Trophoblast cell (in vitro differentiated cells and primary cell): ENCODE measurements around the gene RAB1B.
A peak's percentile ranks its signal among the peaks of the same experiment; 100 is the strongest.

Experiments used
- DNase-seq, 2 donors: peaks; one replicate each; pipeline ENCODE4 v3.0.0-alpha.2; 2016
- H2AFZ ChIP-seq: 2 replicates; pipeline ENCODE4 v1.6.1; 2013; ENCODE audit warnings: low read length, moderate library complexity, mild to moderate bottlenecking; ENCODE audit not compliant: insufficient read depth, poor library complexity
- H2AK5ac ChIP-seq: 2 replicates; pipeline ENCODE4 v1.6.1; 2013; ENCODE audit warnings: mild to moderate bottlenecking, low read length
- H2BK120ac ChIP-seq: 2 replicates; pipeline ENCODE4 v1.6.1; 2013; ENCODE audit warnings: low read length, mild to moderate bottlenecking, moderate library complexity; ENCODE audit not compliant: insufficient read depth, poor library complexity
- H2BK12ac ChIP-seq: 2 replicates; pipeline ENCODE4 v1.6.1; 2013; ENCODE audit warnings: mild to moderate bottlenecking, low read length, moderate library complexity
- H2BK5ac ChIP-seq: 2 replicates; pipeline ENCODE4 v1.6.1; 2013; ENCODE audit warnings: low read length, low read depth, moderate library complexity, mild to moderate bottlenecking; ENCODE audit not compliant: poor library complexity
- H3K14ac ChIP-seq: 2 replicates; pipeline ENCODE4 v1.6.1; 2013; ENCODE audit warnings: mild to moderate bottlenecking, low read length
- H3K18ac ChIP-seq: 2 replicates; pipeline ENCODE4 v1.6.1; 2013; ENCODE audit warnings: mild to moderate bottlenecking, low read length
- H3K23ac ChIP-seq: 2 replicates; pipeline ENCODE4 v1.6.1; 2013; ENCODE audit warnings: low read length
- H3K27ac ChIP-seq: 2 replicates; pipeline ENCODE4 v1.5.1; 2013; ENCODE audit warnings: low read depth, mild to moderate bottlenecking, inconsistent platforms, low read length, moderate library complexity
- H3K27me3 ChIP-seq: 2 replicates; pipeline ENCODE4 v1.6.1; 2013; ENCODE audit warnings: inconsistent platforms, mild to moderate bottlenecking, low read length, moderate library complexity; ENCODE audit not compliant: insufficient read depth
- H3K36me3 ChIP-seq, 2 experiments: 1 replicate in 1 of 2; 2 replicates in 1 of 2; pipeline ENCODE4 v1.6.1; 2013; ENCODE audit warnings: low read length in 2 of 2, mild to moderate bottlenecking in 2 of 2, moderate library complexity in 1 of 2; ENCODE audit not compliant: insufficient read depth in 2 of 2, control insufficient read depth in 1 of 2
- H3K4ac ChIP-seq: 2 replicates; pipeline ENCODE4 v1.6.1; 2013; ENCODE audit warnings: low read depth, mild to moderate bottlenecking, low read length, moderate library complexity
- H3K4me1 ChIP-seq, 2 experiments: 1 replicate in 1 of 2; 2 replicates in 1 of 2; pipeline ENCODE4 v1.6.1; 2013; ENCODE audit warnings: low read length in 2 of 2, mild to moderate bottlenecking in 2 of 2, moderate library complexity in 1 of 2; ENCODE audit not compliant: insufficient read depth in 2 of 2, control insufficient read depth in 1 of 2
- H3K4me2 ChIP-seq: 2 replicates; pipeline ENCODE4 v1.6.1; 2013; ENCODE audit warnings: inconsistent platforms, mild to moderate bottlenecking, low read length, moderate library complexity
- H3K4me3 ChIP-seq: 2 replicates; pipeline ENCODE4 v1.5.1; 2013; ENCODE audit warnings: mild to moderate bottlenecking, low read depth, low read length, inconsistent platforms
- H3K79me1 ChIP-seq: one replicate; pipeline ENCODE4 v1.6.1; 2013; ENCODE audit warnings: low read length
- H3K79me2 ChIP-seq: 2 replicates; pipeline ENCODE4 v1.6.1; 2013; ENCODE audit warnings: low read length, mild to moderate bottlenecking; ENCODE audit not compliant: control insufficient read depth, insufficient read depth, poor library complexity
- H3K9ac ChIP-seq: 2 replicates; pipeline ENCODE4 v1.6.1; 2013; ENCODE audit warnings: mild to moderate bottlenecking, low read length
- H3K9me3 ChIP-seq: 2 replicates; pipeline ENCODE4 v1.6.1; 2013; ENCODE audit warnings: low read depth, mild to moderate bottlenecking, control low read depth, inconsistent platforms, low read length; ENCODE audit not compliant: insufficient read depth
- H4K12ac ChIP-seq: 2 replicates; pipeline ENCODE4 v1.6.1; 2013; ENCODE audit warnings: low read depth, mild to moderate bottlenecking, low read length, moderate library complexity
- H4K8ac ChIP-seq: 2 replicates; pipeline ENCODE4 v1.6.1; 2013; ENCODE audit warnings: low read depth, mild to moderate bottlenecking, low read length, moderate library complexity
- H4K91ac ChIP-seq: one replicate; pipeline ENCODE4 v1.6.1; 2013; ENCODE audit warnings: low read depth, mild to moderate bottlenecking, low read length, moderate library complexity
- WGBS: extraction: QIAGEN DNeasy Blood & Tissue Kit; methylation state at CpG from one replicate; pipeline ENCODE4 v1.1.7; 2013; ENCODE audit warnings: missing lambda C conversion rate; ENCODE audit not compliant: insufficient read length, insufficient coverage; ENCODE audit errors: extremely low coverage; 5-methylcytosine and 5-hydroxymethylcytosine counted together

The RAB1B gene

GRCh38 chr11:66311470-66311964 is 43.1 kb downstream of the RAB1B start:
- Histone ChIP-seq H3K18ac (no peak overlapping the region), H4K91ac (no peak overlapping the region), H4K8ac (no peak overlapping the region), H3K4me2 (peak overlapping the region; percentile 76), H2BK120ac (peak overlapping the region; percentile 26), H3K4me3 (no peak overlapping the region), H3K23ac (no peak overlapping the region), H3K9me3 (peaks cover 5% of the 10 kb centered on the region), H3K27ac (peak overlapping the region; percentile 54), H3K14ac (no peak overlapping the region), H2BK5ac (no peak overlapping the region), H3K27me3 (no peaks in the 10 kb centered on the region), H2AK5ac (no peak overlapping the region), H3K4me1 (peaks cover 23 to 28% of the 10 kb centered on the region in 2 experiments), H3K9ac (no peak overlapping the region), H4K12ac (no peak overlapping the region), H3K36me3 (no peaks in the 10 kb centered on the region), H3K4ac (no peak overlapping the region), H3K79me1 (peaks cover 16% of the 10 kb centered on the region), H3K79me2 (no peaks in the 10 kb centered on the region), H2AFZ (no peak overlapping the region), H2BK12ac (no peak overlapping the region)
- DNase-seq, result no peak
- no CpG with 5 or more reads among the region's 26 CpGs for WGBS

- H3K4me1 ChIP-seq, result peaks cover 27 to 31% of the 10 kb centered on the region in 2 experiments
- H2AK5ac ChIP-seq, result no peak overlapping the region
- no CpG with 5 or more reads among the region's 44 CpGs for WGBS
These were observed 43.6 kb downstream of the RAB1B start for GRCh38 chr11:66311965-66312548.

GRCh38 chr11:66312549-66313320 is 44.3 kb downstream of the RAB1B start:
- H3K36me3 ChIP-seq, result no peaks in the 10 kb centered on the region
- H3K27me3 ChIP-seq, result no peaks in the 10 kb centered on the region
- no peaks in the 10 kb centered on the region for H3K79me2 ChIP-seq
- peak overlapping the region; percentile 32 for H2BK12ac ChIP-seq
- H3K4me3 ChIP-seq, result peak overlapping the region; percentile 45
- H3K23ac ChIP-seq, result no peak overlapping the region
- peaks cover 26% of the 10 kb centered on the region for H3K79me1 ChIP-seq
- no peak overlapping the region for H3K9ac ChIP-seq
- DNase-seq, result peak; percentile 97 to 98
- no CpG with 5 or more reads among the region's 52 CpGs for WGBS
- H3K14ac ChIP-seq, result peak overlapping the region; percentile 38
- peak overlapping the region; percentile 90 for H4K91ac ChIP-seq
- peak overlapping the region; percentile 76 for H3K4me2 ChIP-seq
- peak overlapping the region; percentile 73 for H3K18ac ChIP-seq
- no peak overlapping the region for H2AK5ac ChIP-seq
- H3K9me3 ChIP-seq, result peaks cover 5% of the 10 kb centered on the region
- peak overlapping the region; percentile 71 for H3K4ac ChIP-seq
- H4K8ac ChIP-seq, result peak overlapping the region; percentile 52
- H3K27ac ChIP-seq, result peak overlapping the region; percentile 88
- peak overlapping the region; percentile 44 for H2BK120ac ChIP-seq
- peak overlapping the region; percentile 63 for H2BK5ac ChIP-seq
- peak overlapping the region; percentile 66 for H2AFZ ChIP-seq
- H4K12ac ChIP-seq, result peak overlapping the region; percentile 21
- H3K4me1 ChIP-seq, result peaks cover 33 to 38% of the 10 kb centered on the region in 2 experiments

More at GRCh38 chr11:66311965-66312548, 43.6 kb downstream of the RAB1B start:
- peak overlapping the region; percentile 76 for H3K4me2 ChIP-seq
- no peaks in the 10 kb centered on the region for H3K27me3 ChIP-seq
- H4K91ac ChIP-seq, result peak overlapping the region; percentile 69
- peak overlapping the region; percentile 26 for H2BK120ac ChIP-seq
- peak overlapping the region; percentile 62 for H3K4me3 ChIP-seq
- H3K4ac ChIP-seq, result peak overlapping the region; percentile 13
- no peaks in the 10 kb centered on the region for H3K36me3 ChIP-seq
- peak overlapping the region; percentile 19 for H3K14ac ChIP-seq
- H2BK5ac ChIP-seq, result no peak overlapping the region
- H3K9ac ChIP-seq, result no peak overlapping the region
- peak overlapping the region; percentile 32 for H4K8ac ChIP-seq
- H3K27ac ChIP-seq, result peak overlapping the region; percentile 54
- H3K18ac ChIP-seq, result no peak overlapping the region
- peak overlapping the region; percentile 21 for H4K12ac ChIP-seq
- H3K79me1 ChIP-seq, result peaks cover 19% of the 10 kb centered on the region
- H3K23ac ChIP-seq, result no peak overlapping the region
- peaks cover 5% of the 10 kb centered on the region for H3K9me3 ChIP-seq
- peak; percentile 96 to 98 for DNase-seq
- peak overlapping the region; percentile 24 for H2BK12ac ChIP-seq
- peak overlapping the region; percentile 38 for H2AFZ ChIP-seq
- H3K79me2 ChIP-seq, result no peaks in the 10 kb centered on the region

- Histone ChIP-seq H4K8ac (peak overlapping the region; percentile 63), H3K27me3 (no peaks in the 10 kb centered on the region), H3K4me1 (peaks cover 41 to 46% of the 10 kb centered on the region in 2 experiments), H4K91ac (peak overlapping the region; percentile 90), H3K79me1 (peaks cover 30% of the 10 kb centered on the region), H3K4me3 (peak overlapping the region; percentile 25), H3K4me2 (peak overlapping the region; percentile 59), H2AK5ac (peak overlapping the region; percentile 14), H3K4ac (peak overlapping the region; percentile 71), H3K27ac (peak overlapping the region; percentile 88), H3K36me3 (no peaks in the 10 kb centered on the region), H2BK12ac (peak overlapping the region; percentile 32), H4K12ac (peak overlapping the region; percentile 43), H3K18ac (peak overlapping the region; percentile 73), H2AFZ (peak overlapping the region; percentile 66), H3K14ac (peak overlapping the region; percentile 54), H3K9ac (peak overlapping the region; percentile 30), H3K23ac (no peak overlapping the region), H2BK120ac (peak overlapping the region; percentile 57), H2BK5ac (peak overlapping the region; percentile 63), H3K79me2 (no peaks in the 10 kb centered on the region), H3K9me3 (peaks cover 7% of the 10 kb centered on the region)
- WGBS, result no CpG with 5 or more reads among the region's 38 CpGs
- DNase-seq, result no peak
These were observed 45.1 kb downstream of the RAB1B start for GRCh38 chr11:66313321-66314185.
